CD1c-positive myeloid dendritic cell (primary cell): ENCODE results near the gene ZNFX1.
"Not testable (repeated sequence)": the region's sequence is repeated elsewhere in the genome, so short reads cannot be mapped to it uniquely, and the experiment has no call there.

Experiments
- DNase-seq: peaks from one replicate; pipeline ENCODE4 v3.0.0-alpha.2; 2016; ENCODE audit errors: extremely low spot score

Gene ZNFX1

DNA sequence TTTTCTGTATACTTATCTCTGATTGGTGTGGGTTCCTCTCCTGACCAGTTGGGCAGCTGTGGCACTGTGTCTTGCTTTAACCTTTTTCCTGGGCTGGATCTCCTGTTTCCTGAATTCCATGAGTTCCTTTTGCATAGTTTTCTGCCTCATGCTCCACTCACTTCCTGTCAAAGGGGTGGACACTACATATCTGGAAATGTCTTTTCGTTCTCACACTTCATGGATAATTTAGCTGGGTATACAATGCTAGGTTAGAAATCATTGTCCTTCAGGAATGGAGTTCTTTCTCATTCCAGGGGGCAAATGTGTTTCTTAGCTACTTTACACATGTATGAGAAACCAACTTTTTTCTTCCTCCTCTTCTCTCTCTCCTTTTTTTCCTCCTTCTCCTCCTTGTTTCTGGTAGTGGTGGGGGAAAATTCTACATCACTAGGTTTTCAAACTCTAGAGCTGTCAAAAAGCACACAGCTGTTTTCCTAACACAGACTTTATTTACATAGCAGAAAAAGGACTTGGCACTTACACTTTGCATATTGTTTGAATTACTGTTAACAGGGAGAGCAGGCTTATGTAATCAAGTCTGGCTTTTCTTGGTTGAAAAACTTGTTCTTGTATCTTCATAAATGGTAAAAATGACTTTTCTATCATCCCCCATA is 67.6 kb downstream of the ZNFX1 start:
- no peak for DNase-seq

GRCh38 chr20:49207076-49207475 is 70.8 kb downstream of the ZNFX1 start:
- DNase-seq, result no peak

DNA sequence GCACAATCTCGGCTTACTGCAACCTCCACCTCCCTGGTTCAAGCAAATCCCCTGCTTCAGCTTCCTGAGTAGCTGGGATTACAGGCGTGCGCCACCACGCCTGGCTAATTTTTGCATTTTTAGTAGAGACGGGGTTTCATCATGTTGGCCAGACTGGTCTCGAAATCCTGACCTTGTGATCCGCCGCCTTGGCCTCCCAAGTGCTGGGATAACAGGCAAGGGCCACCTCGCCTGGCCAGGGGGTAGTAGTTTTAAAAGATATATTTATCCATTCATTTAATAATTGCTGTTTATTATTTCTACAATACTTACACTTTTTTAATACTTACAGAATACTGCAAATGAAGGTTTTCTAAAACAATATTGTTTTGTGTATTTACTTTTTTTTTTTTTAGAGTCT is 74.1 kb downstream of the ZNFX1 start:
- DNase-seq, result no peak

DNA sequence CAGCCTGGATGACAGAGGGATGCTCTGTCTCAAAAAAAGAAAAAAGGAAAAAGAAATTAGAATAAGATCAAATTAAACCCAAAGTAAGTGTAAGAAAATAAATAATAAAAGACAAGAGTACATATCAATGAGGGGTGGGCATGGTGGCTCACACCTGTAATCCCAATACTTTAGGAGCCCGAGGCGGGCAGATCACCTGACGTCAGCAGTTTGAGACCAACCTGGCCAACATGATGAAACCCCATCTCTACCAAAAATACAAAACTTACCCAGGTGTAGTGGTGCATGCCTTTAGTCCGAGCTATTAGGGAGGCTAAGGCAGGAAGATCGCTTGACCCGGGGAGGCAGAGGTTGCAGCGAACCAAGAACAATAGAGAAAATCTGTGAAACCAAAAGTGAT is 74.8 kb downstream of the ZNFX1 start:
- no peak for DNase-seq

DNA sequence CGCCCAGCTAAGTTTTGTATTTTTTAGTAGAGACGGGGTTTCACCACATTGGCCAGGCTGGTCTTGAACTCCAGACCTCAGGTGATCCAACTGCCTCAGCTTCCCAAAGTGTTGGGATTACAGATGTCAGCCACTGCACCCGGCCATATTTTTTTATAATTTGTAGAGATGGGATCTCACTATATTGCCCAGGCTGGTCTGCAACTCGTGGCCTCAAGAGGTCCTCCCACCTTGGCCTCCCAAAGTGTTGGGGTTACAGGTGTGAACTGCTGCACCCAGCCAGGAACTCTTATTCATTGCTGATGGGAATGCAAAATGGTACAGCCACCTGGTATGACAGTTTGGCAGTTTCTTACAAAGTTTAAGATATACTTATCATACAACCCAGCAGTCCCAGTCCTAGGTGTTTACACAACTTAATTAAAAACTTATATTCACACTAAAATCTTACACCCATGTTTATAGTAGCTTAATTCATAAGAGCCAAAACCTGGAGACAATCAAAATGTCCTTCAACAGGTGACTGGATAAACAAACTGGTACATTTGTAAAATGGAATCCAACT is 78.0 kb downstream of the ZNFX1 start:
- DNase-seq, result no peak

DNA sequence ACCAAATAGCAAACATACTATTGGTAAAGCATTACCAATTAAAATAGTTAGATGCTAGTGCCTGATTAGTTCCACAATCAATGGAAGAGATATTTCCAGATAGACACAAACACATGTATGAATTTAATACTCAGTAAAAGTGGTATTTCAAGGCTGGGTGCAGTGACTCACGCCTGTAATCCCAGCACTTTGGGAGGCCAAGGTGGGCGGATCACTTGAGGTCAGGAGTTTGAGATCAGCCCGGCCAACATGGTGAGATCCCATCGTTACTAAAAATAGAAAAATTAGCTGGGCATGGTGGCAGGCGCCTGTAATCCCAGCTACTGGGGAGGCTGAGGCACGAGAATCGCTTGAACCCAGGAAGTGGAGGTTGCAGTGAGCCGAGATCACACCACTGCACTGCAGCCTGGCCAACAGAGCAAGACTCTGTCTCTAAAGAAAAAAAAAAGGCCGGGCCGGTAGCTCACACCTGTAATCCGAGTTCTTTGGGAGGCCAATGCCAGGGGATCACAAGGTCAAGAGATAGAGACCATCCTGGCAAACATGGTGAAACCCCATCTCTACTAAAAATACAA is 84.8 kb downstream of the ZNFX1 start:
- DNase-seq, result not testable (repeated sequence)
